ENCODE results near the gene ITK.
A peak's percentile ranks its signal among the peaks of the same experiment; 100 is the strongest.

The ITK gene

DNA sequence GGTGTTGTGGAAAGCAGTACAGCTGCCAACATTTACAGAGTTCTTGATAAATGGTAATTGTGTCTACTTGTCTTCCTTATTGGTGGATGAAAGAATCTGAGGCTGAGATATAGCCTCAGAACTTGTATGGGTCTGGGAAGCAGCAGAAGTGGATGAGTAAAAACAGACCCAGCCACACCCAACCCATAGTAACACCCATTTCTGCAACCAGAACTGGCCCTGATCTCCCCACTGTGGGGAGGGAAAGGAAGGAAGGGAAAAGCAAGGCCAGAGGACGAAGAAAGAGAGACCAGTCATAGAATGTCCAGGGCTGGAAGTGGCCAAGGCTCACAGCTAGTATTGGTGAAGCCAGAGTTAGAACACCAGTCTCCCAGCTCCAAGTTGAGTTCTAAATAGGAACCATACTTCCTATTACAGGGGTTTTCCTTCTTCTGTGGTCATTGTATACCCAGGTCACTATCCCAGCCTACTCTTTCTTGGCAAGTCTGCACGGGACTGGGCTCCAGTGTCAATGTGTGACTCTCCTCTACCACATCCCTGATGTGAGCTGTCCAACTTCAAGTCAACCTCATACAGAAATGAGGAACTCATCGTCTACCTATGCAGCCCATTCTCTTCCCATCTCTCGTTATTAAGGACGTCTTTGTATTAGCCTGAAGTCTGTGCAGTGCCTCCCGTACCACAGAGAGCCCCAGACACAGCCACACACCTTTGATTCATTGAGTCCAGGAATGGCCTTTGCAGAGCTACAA is 35.9 kb downstream of the ITK start:
- DNase-seq (ENCODE audit: insufficient read length, low spot score), result no peak
- FAIRE-seq, result no peak
- no peak for TF ChIP-seq PAX5 (IDR thresholded peaks at IDR 0.05; ENCODE audit: insufficient read depth, low read length, severe bottlenecking)
- peak; percentile 59 for TF ChIP-seq SPI1 (IDR thresholded peaks at IDR 0.05; ENCODE audit: low read depth, low read length)

GRCh38 chr5:157217289-157218024 is 36.8 kb downstream of the ITK start:
- DNase-seq (ENCODE audit: insufficient read length, low spot score) (no peak), FAIRE-seq (peak; percentile 67)
- TF ChIP-seq PAX5 (IDR thresholded peaks at IDR 0.05; ENCODE audit: insufficient read depth, low read length, severe bottlenecking) (no peak), POU2F2 (IDR thresholded peaks at IDR 0.05; ENCODE audit: low read depth, low read length) (peak; percentile 50; the same call in 1 of the 2 replicates), POLR2AphosphoS5 (IDR thresholded peaks at IDR 0.05; ENCODE audit: low read depth, low read length) (no peak), POLR2A (IDR thresholded peaks at IDR 0.05; ENCODE audit: low read depth, low read length) (no peak), SPI1 (IDR thresholded peaks at IDR 0.05; ENCODE audit: low read depth, low read length) (peak; percentile 23; the same call in 1 of the 2 replicates), TAF1 (IDR thresholded peaks at IDR 0.05; ENCODE audit: low read depth, low read length) (no peak)

- FAIRE-seq (peak; percentile 90), DNase-seq (ENCODE audit: insufficient read length, low spot score) (no peak)
- TF ChIP-seq SPI1 (IDR thresholded peaks at IDR 0.05; ENCODE audit: low read depth, low read length) (no peak), TAF1 (IDR thresholded peaks at IDR 0.05; ENCODE audit: low read depth, low read length) (no peak), PAX5 (IDR thresholded peaks at IDR 0.05; ENCODE audit: insufficient read depth, low read length, severe bottlenecking) (no peak), POLR2A (IDR thresholded peaks at IDR 0.05; ENCODE audit: low read depth, low read length) (no peak), POLR2AphosphoS5 (IDR thresholded peaks at IDR 0.05; ENCODE audit: low read depth, low read length) (no peak), POU2F2 (IDR thresholded peaks at IDR 0.05; ENCODE audit: low read depth, low read length) (no peak)
Observed at GRCh38 chr5:157219491-157220271, 39.0 kb downstream of the ITK start.

GRCh38 chr5:157221959-157222358 is 41.3 kb downstream of the ITK start:
- FAIRE-seq (no peak), DNase-seq (ENCODE audit: insufficient read length, low spot score) (no peak)
- TF ChIP-seq PAX5 (IDR thresholded peaks at IDR 0.05; ENCODE audit: insufficient read depth, low read length, severe bottlenecking) (no peak), POLR2AphosphoS5 (IDR thresholded peaks at IDR 0.05; ENCODE audit: low read depth, low read length) (no peak), POU2F2 (IDR thresholded peaks at IDR 0.05; ENCODE audit: low read depth, low read length) (no peak), POLR2A (IDR thresholded peaks at IDR 0.05; ENCODE audit: low read depth, low read length) (no peak), TAF1 (IDR thresholded peaks at IDR 0.05; ENCODE audit: low read depth, low read length) (no peak), SPI1 (IDR thresholded peaks at IDR 0.05; ENCODE audit: low read depth, low read length) (no peak)

DNA sequence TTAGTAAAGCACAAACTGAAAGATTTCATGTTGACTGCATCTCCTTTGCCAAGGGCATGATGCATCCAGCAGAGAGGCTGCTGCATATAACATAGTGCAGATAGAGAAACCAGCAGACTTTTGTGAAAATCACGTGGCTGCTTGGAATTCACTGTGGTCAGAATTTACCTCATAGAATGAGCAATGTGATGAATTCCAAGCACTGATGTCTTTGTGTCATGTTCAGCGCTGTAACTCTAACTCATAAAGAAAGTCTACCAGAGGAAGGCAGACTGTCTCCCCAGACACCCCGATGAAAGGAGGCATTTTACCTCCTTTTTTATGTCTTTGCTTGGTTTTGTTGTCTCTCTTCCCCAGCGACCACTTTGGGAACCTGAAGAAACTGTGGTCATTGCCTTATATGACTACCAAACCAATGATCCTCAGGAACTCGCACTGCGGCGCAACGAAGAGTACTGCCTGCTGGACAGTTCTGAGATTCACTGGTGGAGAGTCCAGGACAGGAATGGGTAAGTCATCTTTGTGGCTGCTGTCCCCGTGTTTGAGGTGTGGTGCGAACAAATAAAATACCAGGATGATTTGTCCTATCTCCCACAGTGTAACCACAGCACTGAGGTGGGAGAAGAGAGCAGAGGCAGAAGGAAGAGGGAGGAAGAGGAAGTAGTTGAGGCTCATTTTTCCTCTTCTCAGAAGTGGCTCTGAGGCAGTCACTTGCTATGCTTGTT is 42.0 kb downstream of the ITK start:
- DNase-seq (ENCODE audit: insufficient read length, low spot score) (no peak), FAIRE-seq (peak; percentile 73)
- TF ChIP-seq PAX5 (IDR thresholded peaks at IDR 0.05; ENCODE audit: insufficient read depth, low read length, severe bottlenecking), result no peak
- no peak for TF ChIP-seq TAF1 (IDR thresholded peaks at IDR 0.05; ENCODE audit: low read depth, low read length)
- no peak for TF ChIP-seq POLR2AphosphoS5 (IDR thresholded peaks at IDR 0.05; ENCODE audit: low read depth, low read length)
- no peak for TF ChIP-seq SPI1 (IDR thresholded peaks at IDR 0.05; ENCODE audit: low read depth, low read length)
- no peak for TF ChIP-seq POLR2A (IDR thresholded peaks at IDR 0.05; ENCODE audit: low read depth, low read length)
- TF ChIP-seq POU2F2 (IDR thresholded peaks at IDR 0.05; ENCODE audit: low read depth, low read length), result no peak

- FAIRE-seq (peak; percentile 70), DNase-seq (ENCODE audit: insufficient read length, low spot score) (no peak)
- TF ChIP-seq SPI1 (IDR thresholded peaks at IDR 0.05; ENCODE audit: low read depth, low read length), result peak; percentile 44
- TF ChIP-seq POU2F2 (IDR thresholded peaks at IDR 0.05; ENCODE audit: low read depth, low read length), result no peak
Observed at GRCh38 chr5:157225469-157226422, 45.1 kb downstream of the ITK start.

- TF ChIP-seq POU2F2 (IDR thresholded peaks at IDR 0.05; ENCODE audit: low read depth, low read length) (no peak), PAX5 (IDR thresholded peaks at IDR 0.05; ENCODE audit: insufficient read depth, low read length, severe bottlenecking) (no peak), SPI1 (IDR thresholded peaks at IDR 0.05; ENCODE audit: low read depth, low read length) (no peak), POLR2A (IDR thresholded peaks at IDR 0.05; ENCODE audit: low read depth, low read length) (no peak), TAF1 (IDR thresholded peaks at IDR 0.05; ENCODE audit: low read depth, low read length) (no peak), POLR2AphosphoS5 (IDR thresholded peaks at IDR 0.05; ENCODE audit: low read depth, low read length) (no peak)
- no peak for FAIRE-seq
- DNase-seq (ENCODE audit: insufficient read length, low spot score), result no peak
Observed at GRCh38 chr5:157230610-157231009, 50.0 kb downstream of the ITK start.

DNA sequence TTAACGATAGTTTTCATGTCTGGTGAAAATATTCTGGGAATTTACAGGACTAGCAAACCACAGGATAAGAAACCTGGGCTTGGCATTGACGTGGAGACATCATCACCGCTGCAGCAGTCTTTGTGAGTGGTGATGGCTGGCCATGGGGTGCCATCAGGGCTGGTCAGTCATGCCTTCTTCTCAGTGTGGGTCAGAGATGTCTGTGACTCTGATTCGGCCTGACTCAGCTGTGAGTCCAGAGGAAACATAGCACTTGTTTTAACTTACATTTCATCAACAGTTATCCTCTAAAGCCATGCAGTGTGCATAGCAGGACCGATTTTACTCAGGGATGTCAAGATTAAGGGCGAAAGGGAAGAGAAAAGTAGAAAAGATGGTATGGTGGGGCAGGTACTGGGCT is 52.1 kb downstream of the ITK start:
- TF ChIP-seq POLR2A (IDR thresholded peaks at IDR 0.05; ENCODE audit: low read depth, low read length) (no peak), POLR2AphosphoS5 (IDR thresholded peaks at IDR 0.05; ENCODE audit: low read depth, low read length) (no peak), POU2F2 (IDR thresholded peaks at IDR 0.05; ENCODE audit: low read depth, low read length) (no peak), TAF1 (IDR thresholded peaks at IDR 0.05; ENCODE audit: low read depth, low read length) (no peak), SPI1 (IDR thresholded peaks at IDR 0.05; ENCODE audit: low read depth, low read length) (no peak), PAX5 (IDR thresholded peaks at IDR 0.05; ENCODE audit: insufficient read depth, low read length, severe bottlenecking) (no peak)
- FAIRE-seq, result no peak
- no peak for DNase-seq (ENCODE audit: insufficient read length, low spot score)
